Measurements from ENCODE around the gene ATP9B. TPM values are rescaled to one million over a fixed set of nuclear protein-coding genes. Genes with fewer than 3 reads are reported as not detected.

Gene ATP9B
- total RNA-seq, 1 donor from 2014 or later, result 16.2 TPM

- Histone ChIP-seq H3K36me3 (ENCODE audit: control insufficient read depth, insufficient read depth, low read length) (no peaks in the 10 kb centered on the region), H3K27me3 (ENCODE audit: control insufficient read depth, insufficient read depth, low read length) (peaks cover 51% of the 10 kb centered on the region), H3K4me3 (ENCODE audit: low read depth, low read length) (no peak overlapping the region)
- DNase-seq (ENCODE audit: low read depth), result no peak
- TF ChIP-seq CTCF (IDR thresholded peaks at IDR 0.05; ENCODE audit: insufficient read depth, low read length, poor library complexity, severe bottlenecking), result no peak
Observed at GRCh38 chr18:79384834-79385233, 315.6 kb downstream of the ATP9B start.

DNA sequence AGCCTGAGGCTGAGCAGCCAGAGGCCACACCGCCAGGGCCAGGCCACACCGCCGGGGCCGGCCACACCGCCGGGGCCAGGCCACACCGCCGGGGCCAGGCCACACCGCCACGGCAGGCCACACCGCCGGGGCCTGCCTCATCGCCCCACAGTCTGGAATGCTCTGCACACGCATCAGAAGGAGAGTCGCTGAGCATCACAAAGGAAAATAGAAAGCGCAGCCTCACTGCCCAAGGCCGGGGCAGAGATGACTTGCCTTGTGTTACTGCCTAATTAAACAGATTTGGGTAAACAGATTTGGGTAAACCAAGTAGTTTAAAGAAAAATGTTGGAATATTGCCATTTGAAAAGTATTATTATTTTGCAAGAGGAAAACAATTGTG is 316.1 kb downstream of the ATP9B start:
- DNase-seq (ENCODE audit: low read depth), result no peak
- H3K4me3 ChIP-seq (ENCODE audit: low read depth, low read length), result no peak overlapping the region
- peaks cover 51% of the 10 kb centered on the region for H3K27me3 ChIP-seq (ENCODE audit: control insufficient read depth, insufficient read depth, low read length)
- TF ChIP-seq CTCF (IDR thresholded peaks at IDR 0.05; ENCODE audit: insufficient read depth, low read length, poor library complexity, severe bottlenecking), result no peak
- no peaks in the 10 kb centered on the region for H3K36me3 ChIP-seq (ENCODE audit: control insufficient read depth, insufficient read depth, low read length)

GRCh38 chr18:79385708-79386341 is 316.6 kb downstream of the ATP9B start:
- Histone ChIP-seq H3K4me3 (ENCODE audit: low read depth, low read length) (no peak overlapping the region), H3K27me3 (ENCODE audit: control insufficient read depth, insufficient read depth, low read length) (peaks cover 51% of the 10 kb centered on the region), H3K36me3 (ENCODE audit: control insufficient read depth, insufficient read depth, low read length) (no peaks in the 10 kb centered on the region)
- DNase-seq (ENCODE audit: low read depth), result no peak
- TF ChIP-seq CTCF (IDR thresholded peaks at IDR 0.05; ENCODE audit: insufficient read depth, low read length, poor library complexity, severe bottlenecking), result no peak

GRCh38 chr18:79386547-79386946 is 317.4 kb downstream of the ATP9B start:
- DNase-seq (ENCODE audit: low read depth), result no peak
- no peak overlapping the region for H3K4me3 ChIP-seq (ENCODE audit: low read depth, low read length)
- no peaks in the 10 kb centered on the region for H3K36me3 ChIP-seq (ENCODE audit: control insufficient read depth, insufficient read depth, low read length)
- no peak for TF ChIP-seq CTCF (IDR thresholded peaks at IDR 0.05; ENCODE audit: insufficient read depth, low read length, poor library complexity, severe bottlenecking)
- peaks cover 52% of the 10 kb centered on the region for H3K27me3 ChIP-seq (ENCODE audit: control insufficient read depth, insufficient read depth, low read length)

DNA sequence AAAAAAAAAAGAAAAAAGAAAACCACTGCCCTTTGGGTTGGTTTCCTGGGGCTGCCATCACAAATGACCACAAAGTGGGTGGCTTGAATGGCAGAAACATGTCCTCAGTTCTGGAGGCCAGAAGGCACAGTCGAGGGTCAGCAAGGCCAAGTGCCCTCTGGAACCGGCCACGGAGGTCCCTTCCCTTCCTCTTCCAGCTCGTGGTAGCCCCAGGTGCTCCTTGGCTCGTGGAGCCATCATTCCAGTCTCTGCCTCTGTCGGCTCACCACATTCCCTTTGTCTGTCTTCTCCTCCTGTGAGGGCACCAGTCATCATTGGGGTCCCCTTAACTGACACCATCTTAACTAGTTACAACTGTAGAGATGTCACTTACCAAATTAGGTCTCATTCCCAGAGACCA is 318.0 kb downstream of the ATP9B start:
- no peak for TF ChIP-seq CTCF (IDR thresholded peaks at IDR 0.05; ENCODE audit: insufficient read depth, low read length, poor library complexity, severe bottlenecking)
- peaks cover 57% of the 10 kb centered on the region for H3K27me3 ChIP-seq (ENCODE audit: control insufficient read depth, insufficient read depth, low read length)
- H3K4me3 ChIP-seq (ENCODE audit: low read depth, low read length), result no peak overlapping the region
- no peaks in the 10 kb centered on the region for H3K36me3 ChIP-seq (ENCODE audit: control insufficient read depth, insufficient read depth, low read length)
- DNase-seq (ENCODE audit: low read depth), result no peak

- DNase-seq (ENCODE audit: low read depth), result no peak
- Histone ChIP-seq H3K4me3 (ENCODE audit: low read depth, low read length) (no peak overlapping the region), H3K36me3 (ENCODE audit: control insufficient read depth, insufficient read depth, low read length) (no peaks in the 10 kb centered on the region), H3K27me3 (ENCODE audit: control insufficient read depth, insufficient read depth, low read length) (peaks cover 61% of the 10 kb centered on the region)
- no peak for TF ChIP-seq CTCF (IDR thresholded peaks at IDR 0.05; ENCODE audit: insufficient read depth, low read length, poor library complexity, severe bottlenecking)
Observed at GRCh38 chr18:79387615-79388014, 318.4 kb downstream of the ATP9B start.
